ENCODE data around the gene RHOU. TPM values are rescaled to one million over a fixed set of nuclear protein-coding genes. Genes with fewer than 3 reads are reported as not detected.

The RHOU gene
- total RNA-seq, 2 experiments from 2014 or later, result 1.2 TPM

DNA sequence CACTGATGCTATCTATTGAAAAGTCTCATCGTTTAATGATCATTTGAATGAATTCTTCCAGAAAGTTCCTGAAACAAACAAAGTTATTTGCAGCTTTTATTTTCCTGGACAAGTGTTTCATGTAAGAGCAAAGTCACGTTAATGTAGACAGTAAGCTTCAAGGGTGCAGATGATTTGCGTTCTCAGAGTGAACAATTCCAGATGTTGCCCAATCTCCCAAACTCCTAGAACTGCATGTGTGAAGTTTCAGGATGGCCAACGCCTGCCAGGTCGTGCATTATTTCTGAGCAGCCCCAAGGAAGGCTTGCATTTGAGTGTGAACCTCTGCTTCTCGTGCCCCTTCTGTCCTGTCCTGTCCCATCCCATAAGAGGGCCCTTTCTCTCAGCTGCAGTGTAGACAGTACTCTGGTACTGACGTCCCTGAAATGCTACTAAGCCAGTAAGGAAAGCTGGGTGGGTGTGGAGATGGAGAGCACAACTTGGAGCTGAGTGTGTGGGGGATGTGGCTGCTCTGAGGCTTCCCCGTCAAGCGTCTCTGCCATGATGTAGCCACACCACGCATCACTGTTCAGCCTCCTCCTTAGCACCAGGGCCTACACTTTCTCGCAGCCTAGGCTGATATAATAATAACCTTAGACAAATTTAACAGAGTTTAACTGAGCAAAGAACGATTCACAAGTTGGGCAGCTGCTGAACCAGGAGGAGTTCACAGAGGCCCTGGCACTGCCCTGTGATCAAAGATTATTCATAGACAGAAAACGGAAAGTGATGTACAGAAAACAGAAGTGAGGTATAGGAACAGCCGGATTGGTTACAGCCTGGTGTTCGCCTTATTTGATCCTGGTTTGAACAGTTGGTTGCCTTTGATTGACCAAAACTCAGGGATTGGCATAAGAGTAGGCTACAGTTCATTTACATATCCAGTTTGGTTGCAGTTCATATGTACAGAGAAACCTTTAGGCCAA lies 50.4 kb downstream of the RHOU start:
- H3K4me3 Mint-ChIP-seq, result no peak overlapping the region
- DNase-seq, result no peak
- ChIA-PET POLR2A (interaction anchor here (0.7 kb wide), 1 partner anchor 9 kb away, joined by 3 read pairs; no protein-coding TSS in a partner anchor), CTCF (no interaction called here)
- peaks cover 4% of the 10 kb centered on the region for H3K4me1 Mint-ChIP-seq (ENCODE audit: low read depth)
- H3K9me3 Mint-ChIP-seq, result no peaks in the 10 kb centered on the region
- no peaks in the 10 kb centered on the region for H3K36me3 Mint-ChIP-seq (ENCODE audit: low read depth)
- no peaks in the 10 kb centered on the region for H3K27me3 Mint-ChIP-seq
- H3K27ac Mint-ChIP-seq, result no peak overlapping the region
- no peak for ATAC-seq
- intact Hi-C loops (cut with micrococcal nuclease), result no loop called here
- TF ChIP-seq, protein P1, sequence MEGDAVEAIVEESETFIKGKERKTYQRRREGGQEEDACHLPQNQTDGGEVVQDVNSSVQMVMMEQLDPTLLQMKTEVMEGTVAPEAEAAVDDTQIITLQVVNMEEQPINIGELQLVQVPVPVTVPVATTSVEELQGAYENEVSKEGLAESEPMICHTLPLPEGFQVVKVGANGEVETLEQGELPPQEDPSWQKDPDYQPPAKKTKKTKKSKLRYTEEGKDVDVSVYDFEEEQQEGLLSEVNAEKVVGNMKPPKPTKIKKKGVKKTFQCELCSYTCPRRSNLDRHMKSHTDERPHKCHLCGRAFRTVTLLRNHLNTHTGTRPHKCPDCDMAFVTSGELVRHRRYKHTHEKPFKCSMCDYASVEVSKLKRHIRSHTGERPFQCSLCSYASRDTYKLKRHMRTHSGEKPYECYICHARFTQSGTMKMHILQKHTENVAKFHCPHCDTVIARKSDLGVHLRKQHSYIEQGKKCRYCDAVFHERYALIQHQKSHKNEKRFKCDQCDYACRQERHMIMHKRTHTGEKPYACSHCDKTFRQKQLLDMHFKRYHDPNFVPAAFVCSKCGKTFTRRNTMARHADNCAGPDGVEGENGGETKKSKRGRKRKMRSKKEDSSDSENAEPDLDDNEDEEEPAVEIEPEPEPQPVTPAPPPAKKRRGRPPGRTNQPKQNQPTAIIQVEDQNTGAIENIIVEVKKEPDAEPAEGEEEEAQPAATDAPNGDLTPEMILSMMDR (IDR thresholded peaks at IDR 0.05), result no peak

DNA sequence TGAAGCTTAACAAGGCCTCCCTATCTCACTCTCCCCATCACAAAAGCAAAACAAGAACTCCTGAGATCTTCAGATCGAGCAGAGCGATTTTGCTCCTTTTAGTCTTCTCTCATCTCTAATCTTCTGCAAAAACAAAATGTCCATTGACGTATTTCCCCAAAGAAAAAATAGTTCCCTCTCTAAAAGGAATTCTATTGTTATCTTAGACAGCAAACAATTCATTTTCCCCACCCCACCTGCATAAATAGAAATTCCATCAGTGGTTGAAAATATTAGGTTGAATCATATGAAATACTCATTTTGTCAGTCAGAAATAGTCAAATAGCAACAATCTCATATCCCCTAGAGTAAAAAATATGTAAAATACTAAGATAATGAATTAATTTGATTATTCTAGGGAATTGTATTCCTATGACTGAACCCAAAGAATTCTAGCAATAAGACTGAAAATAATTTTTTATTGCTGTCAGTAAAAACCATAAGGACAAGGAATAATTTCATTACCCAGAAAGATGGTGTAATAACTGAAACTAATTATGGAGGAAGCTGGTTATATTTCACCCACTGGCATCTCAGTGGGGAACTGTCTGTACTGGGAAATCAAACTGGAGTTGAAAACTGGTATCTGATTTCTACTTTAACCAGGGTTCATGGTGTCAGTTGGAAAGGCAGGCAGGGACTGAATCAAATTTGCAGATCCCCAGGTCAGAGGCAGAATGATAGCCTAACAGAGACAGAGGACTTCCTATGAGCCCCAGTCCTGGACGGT lies 51.3 kb downstream of the RHOU start:
- no peaks in the 10 kb centered on the region for H3K36me3 Mint-ChIP-seq (ENCODE audit: low read depth)
- intact Hi-C loops (cut with micrococcal nuclease), result no loop called here
- H3K27ac Mint-ChIP-seq, result no peak overlapping the region
- H3K27me3 Mint-ChIP-seq, result no peaks in the 10 kb centered on the region
- peaks cover 9% of the 10 kb centered on the region for H3K4me1 Mint-ChIP-seq (ENCODE audit: low read depth)
- TF ChIP-seq, protein P1 (IDR thresholded peaks at IDR 0.05), result no peak
- H3K4me3 Mint-ChIP-seq, result no peak overlapping the region
- H3K9me3 Mint-ChIP-seq, result no peaks in the 10 kb centered on the region
- CTCF ChIA-PET, result no interaction called here
- POLR2A ChIA-PET, result no interaction called here
- DNase-seq, result no peak
- ATAC-seq, result no peak

DNA sequence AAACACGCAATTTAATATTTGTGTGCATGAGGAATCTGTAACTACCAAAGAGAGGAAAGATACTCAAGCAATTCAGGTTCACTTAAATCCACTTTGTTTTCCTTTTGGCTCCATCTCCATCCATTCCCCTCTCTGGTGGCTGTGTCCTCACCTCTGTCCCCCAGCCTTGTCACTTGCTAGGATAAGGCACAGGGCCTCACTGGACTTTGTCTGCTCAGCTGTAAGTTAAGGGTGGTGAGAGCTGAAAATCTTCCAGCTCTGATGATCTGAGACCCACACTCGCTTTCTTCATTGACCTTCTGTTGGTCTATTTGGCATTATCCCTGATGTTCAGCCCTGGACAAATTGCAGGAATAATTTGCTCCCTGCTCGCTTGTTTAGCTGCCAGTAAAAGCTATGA lies 56.5 kb downstream of the RHOU start:
- H3K27ac Mint-ChIP-seq, result no peak overlapping the region
- H3K9me3 Mint-ChIP-seq, result no peaks in the 10 kb centered on the region
- H3K27me3 Mint-ChIP-seq, result no peaks in the 10 kb centered on the region
- ChIA-PET POLR2A (interaction anchor here (1.5 kb wide), 1 partner anchor 13 kb away, joined by 6 read pairs; no protein-coding TSS in a partner anchor), CTCF (interaction anchor here (0.9 to 4.6 kb wide), 3 partner anchors 11 to 127 kb away, joined by 3 to 16 read pairs (median 3); no protein-coding TSS in a partner anchor)
- DNase-seq (no peak), ATAC-seq (no peak)
- H3K36me3 Mint-ChIP-seq (ENCODE audit: low read depth), result no peaks in the 10 kb centered on the region
- intact Hi-C loops (cut with micrococcal nuclease), result no loop called here
- H3K4me3 Mint-ChIP-seq, result no peak overlapping the region
- H3K4me1 Mint-ChIP-seq (ENCODE audit: low read depth), result peaks cover 9% of the 10 kb centered on the region
- TF ChIP-seq, protein P1 (IDR thresholded peaks at IDR 0.05), result no peak

DNA sequence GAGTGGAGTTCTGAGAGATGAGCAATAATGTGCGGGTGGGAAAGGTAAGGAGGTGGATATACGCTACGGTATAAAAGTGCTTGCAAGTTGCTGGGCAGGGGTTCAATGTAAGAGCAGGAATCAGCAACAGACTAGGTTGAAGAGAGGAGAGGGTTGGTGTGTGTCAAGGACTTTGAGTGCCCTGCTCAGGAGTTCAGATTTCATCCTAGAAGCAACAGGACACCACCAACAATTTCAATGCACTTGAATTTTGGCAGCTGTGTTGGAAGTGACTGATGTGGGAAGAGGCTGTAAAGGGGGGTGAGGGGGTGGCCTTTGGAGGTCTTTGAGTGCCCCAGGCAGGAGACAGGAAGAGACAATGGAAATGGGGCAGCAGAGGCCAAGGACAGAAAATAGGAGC lies 57.3 kb downstream of the RHOU start:
- no peaks in the 10 kb centered on the region for H3K9me3 Mint-ChIP-seq
- TF ChIP-seq, protein P1 (IDR thresholded peaks at IDR 0.05), result no peak
- CTCF ChIA-PET, result interaction anchor here (1.0 to 4.6 kb wide), 4 partner anchors 10 to 20 kb away, joined by 3 to 16 read pairs (median 4); no protein-coding TSS in a partner anchor
- no peaks in the 10 kb centered on the region for H3K36me3 Mint-ChIP-seq (ENCODE audit: low read depth)
- ATAC-seq (no peak), DNase-seq (no peak)
- H3K4me3 Mint-ChIP-seq, result no peak overlapping the region
- POLR2A ChIA-PET, result interaction anchor here (1.5 kb wide), 1 partner anchor 12 kb away, joined by 6 read pairs; no protein-coding TSS in a partner anchor
- no peaks in the 10 kb centered on the region for H3K27me3 Mint-ChIP-seq
- intact Hi-C loops (cut with micrococcal nuclease), result no loop called here
- H3K27ac Mint-ChIP-seq, result no peak overlapping the region
- H3K4me1 Mint-ChIP-seq (ENCODE audit: low read depth), result peaks cover 12% of the 10 kb centered on the region

Measured in activated CD8-positive, alpha-beta T cell treated with anti-CD3 and anti-CD28 coated beads for 36 hours (primary cell).